ENCODE results near the gene EMD.
"Not testable (repeated sequence)": the region's sequence is repeated elsewhere in the genome, so short reads cannot be mapped to it uniquely, and the experiment has no call there.

Gene EMD

DNA sequence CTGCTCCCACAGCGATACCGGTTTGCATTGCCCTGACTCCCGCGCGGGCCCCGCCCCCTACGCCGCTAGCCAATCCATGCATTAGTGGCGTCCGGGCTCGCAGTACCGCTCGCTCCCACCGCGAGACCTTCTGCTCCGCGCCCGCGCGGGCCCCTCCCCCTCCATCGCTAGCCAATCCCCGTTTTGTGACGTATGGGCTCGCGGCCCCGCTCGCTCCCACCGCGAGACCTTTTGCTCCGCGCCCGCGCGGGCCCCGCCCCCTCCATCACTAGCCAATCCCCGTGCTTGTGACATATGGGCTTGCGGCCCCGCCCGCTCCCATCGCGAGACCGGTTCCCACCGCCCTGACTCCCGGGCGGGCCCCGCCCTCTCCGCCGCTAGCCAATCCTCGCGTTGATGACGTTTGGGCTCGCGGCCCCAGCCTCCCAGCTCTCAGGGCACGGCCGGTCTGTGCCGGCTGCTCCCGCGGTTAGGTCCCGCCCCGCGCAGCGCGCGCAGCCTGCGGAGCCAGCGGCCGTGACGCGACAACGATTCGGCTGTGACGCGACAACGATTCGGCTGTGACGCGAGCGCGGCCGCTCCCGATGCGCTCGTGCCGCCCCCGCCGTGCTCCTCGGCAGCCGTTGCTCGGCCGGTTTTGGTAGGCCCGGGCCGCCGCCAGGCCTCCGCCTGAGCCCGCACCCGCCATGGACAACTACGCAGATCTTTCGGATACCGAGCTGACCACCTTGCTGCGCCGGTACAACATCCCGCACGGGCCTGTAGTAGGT, at the start of gene EMD:
Gene EMD (plus strand): TSS at position 497 of the 770 bp plus-strand sequence. CDS start 190 bp downstream, at position 687.
- TF ChIP-seq, protein P1, sequence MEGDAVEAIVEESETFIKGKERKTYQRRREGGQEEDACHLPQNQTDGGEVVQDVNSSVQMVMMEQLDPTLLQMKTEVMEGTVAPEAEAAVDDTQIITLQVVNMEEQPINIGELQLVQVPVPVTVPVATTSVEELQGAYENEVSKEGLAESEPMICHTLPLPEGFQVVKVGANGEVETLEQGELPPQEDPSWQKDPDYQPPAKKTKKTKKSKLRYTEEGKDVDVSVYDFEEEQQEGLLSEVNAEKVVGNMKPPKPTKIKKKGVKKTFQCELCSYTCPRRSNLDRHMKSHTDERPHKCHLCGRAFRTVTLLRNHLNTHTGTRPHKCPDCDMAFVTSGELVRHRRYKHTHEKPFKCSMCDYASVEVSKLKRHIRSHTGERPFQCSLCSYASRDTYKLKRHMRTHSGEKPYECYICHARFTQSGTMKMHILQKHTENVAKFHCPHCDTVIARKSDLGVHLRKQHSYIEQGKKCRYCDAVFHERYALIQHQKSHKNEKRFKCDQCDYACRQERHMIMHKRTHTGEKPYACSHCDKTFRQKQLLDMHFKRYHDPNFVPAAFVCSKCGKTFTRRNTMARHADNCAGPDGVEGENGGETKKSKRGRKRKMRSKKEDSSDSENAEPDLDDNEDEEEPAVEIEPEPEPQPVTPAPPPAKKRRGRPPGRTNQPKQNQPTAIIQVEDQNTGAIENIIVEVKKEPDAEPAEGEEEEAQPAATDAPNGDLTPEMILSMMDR (IDR thresholded peaks at IDR 0.05): no peak
- peak; percentile 98 for DNase-seq (ENCODE audit: low spot score)
- Histone ChIP-seq H3K4me3 (peak within 1 kb of the TSS; percentile 93), H3K27ac (peak within 1 kb of the TSS; percentile 97 to 99)

DNA sequence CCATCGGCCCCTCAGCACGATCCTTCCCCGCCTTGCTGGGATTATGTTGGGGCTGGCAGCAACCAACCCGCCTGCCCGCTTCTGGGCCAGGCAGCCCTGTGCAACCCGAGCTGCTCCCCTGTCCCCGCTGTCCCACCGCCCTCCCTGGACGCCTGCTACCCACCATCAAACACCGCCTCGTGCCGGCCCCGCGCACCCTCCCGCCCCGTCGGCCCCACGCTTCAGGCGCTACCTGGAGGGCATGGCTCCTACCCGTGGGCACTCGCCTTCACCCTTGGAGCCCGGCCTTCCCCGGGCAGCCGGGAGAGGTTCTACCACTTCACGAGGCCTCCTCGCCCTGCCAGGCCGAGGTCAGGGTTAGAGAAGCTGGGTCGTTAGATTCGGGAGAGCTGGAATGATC, 46.5 kb upstream of the EMD start:
- no peak overlapping the region for H3K27ac ChIP-seq
- H3K4me3 ChIP-seq: no peak overlapping the region
- no peak for DNase-seq (ENCODE audit: low spot score)
- TF ChIP-seq, protein P1 (IDR thresholded peaks at IDR 0.05): no peak

DNA sequence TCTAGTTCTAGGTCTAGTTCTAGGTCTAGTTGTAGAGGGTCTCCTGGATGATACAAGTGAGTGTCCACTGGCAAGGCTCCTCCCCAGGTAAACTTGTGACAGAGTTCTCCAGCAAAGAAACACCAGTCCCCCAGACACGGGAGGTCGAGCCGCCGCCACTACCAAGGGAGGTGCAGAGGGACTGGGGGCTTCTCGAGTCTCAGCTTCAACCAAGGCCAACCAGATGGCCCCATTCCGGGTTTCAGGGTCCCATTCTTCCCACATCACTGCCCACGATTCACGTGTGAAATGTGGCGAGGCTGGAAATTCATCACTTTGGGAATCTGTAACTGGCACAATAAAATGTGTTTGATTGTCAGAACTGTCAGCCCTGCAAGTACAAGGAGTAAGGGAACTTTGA, 46.0 kb upstream of the EMD start:
- TF ChIP-seq, protein P1 (IDR thresholded peaks at IDR 0.05): no peak
- H3K27ac ChIP-seq: no peak overlapping the region
- DNase-seq (ENCODE audit: low spot score): no peak
- no peak overlapping the region for H3K4me3 ChIP-seq

DNA sequence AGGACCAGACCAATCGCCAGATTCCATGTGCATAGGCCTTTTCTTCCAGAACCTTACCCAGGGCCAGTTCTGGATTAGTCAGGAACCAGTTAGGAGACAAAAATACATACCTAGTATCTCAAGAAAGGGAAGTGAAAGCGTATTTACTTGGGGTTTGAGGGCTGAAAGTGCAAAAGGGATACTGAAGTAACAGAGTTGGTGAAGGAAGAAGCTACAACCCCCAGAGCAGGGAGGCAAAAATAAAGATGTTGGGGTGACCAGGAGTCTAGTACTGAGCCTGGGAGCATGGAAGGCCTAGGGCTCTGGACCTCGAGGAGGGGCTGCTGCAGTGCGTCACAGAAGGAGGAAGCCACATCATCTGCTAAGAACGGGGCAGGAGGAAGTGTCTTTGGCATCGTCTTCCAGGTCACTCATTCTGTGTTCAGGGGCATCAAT, 45.2 kb upstream of the EMD start:
- Histone ChIP-seq H3K4me3 (no peak overlapping the region), H3K27ac (no peak overlapping the region)
- TF ChIP-seq, protein P1 (IDR thresholded peaks at IDR 0.05): no peak
- DNase-seq (ENCODE audit: low spot score): no peak

DNA sequence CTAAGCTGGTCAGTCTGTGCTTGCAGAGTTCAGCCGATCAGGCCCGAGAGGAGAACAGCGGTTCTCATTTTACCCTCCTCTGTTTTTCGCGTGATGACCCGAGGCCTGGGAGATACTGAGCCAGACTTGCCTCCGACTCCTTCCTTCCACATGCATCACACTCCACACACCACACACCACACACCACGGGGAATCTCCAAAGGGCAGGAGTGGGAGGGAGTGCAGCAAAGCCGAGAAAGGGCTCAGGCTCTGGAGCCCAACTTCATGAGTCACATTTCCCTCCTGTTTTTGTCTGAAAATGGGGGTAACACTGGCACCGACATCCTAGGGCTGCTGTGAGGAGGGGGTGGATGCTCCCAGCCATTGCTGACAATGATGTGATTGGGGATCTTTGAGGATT, 44.6 kb upstream of the EMD start:
- DNase-seq (ENCODE audit: low spot score): no peak
- H3K4me3 ChIP-seq: no peak overlapping the region
- TF ChIP-seq, protein P1 (IDR thresholded peaks at IDR 0.05): no peak
- H3K27ac ChIP-seq: no peak overlapping the region

DNA sequence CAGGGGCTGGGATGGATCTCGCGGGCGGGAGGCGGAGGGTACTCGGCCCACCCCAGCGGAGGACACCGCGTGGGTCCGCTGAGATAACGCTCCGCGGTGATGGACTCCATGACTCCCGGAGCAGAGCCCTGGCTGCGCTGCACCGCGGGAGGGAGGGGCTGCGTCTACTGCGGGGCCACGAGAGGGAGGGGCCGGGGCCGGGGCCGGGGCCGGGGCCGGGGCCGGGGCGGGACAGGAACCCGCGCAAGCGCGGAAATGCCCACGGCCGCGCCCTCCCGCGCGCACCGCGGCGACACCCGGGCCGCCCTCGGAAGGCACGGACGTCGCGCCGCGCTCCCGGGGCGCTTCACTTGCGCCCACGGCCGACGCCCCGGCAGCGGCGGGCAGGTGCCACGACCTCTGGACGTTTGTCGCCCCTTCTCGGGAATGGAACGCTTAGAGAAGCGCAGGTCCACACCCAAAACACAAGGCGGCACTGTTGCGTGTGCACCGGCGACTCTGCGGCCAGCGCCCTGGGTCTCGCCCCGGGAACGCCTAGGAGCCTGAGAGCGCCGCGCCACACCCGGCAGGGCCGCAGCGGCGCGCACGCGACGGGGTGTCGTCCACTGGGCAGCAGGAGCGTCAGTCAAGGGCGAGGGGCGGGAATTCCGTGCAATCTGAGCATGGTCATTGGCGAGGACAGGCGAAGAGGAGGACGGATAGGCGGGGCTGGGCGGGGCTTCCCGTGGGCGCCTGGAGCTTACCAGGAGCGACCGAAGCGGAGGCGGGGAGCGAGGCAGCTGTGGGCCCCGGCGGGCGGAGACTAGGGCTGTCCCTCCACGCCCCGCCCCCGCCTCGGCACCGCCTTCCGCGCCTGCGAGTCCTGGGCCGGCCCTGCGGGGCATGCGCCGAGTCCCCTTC, 37.4 kb upstream of the EMD start:
- H3K27ac ChIP-seq, H3K4me3 ChIP-seq: not testable (repeated sequence)

DNA sequence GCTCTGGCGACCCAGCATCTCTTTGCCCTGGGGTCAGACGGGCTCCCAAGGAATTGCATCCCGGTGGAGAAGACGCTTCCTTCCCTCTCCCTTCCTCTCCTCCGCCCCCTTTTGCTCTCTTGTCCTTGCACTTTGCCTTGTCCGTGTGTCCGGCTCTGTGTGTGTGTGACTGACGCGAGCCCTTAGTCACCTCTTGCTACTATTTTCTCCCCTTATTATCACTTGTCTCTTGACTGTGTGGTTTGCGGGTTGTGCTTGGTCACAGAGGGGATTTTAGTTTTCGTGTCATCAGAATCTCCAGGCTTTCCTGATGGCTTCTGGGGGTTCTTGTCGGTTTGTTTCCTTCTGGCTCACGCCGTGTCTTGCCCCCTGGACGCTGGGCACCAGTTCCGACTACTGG, 36.0 kb upstream of the EMD start:
- H3K27ac ChIP-seq; DNase-seq (ENCODE audit: low spot score); H3K4me3 ChIP-seq: not testable (repeated sequence)

More for the DNA sequence above, 37.4 kb upstream of the EMD start:
- not testable (repeated sequence) for DNase-seq (ENCODE audit: low spot score)

DNA sequence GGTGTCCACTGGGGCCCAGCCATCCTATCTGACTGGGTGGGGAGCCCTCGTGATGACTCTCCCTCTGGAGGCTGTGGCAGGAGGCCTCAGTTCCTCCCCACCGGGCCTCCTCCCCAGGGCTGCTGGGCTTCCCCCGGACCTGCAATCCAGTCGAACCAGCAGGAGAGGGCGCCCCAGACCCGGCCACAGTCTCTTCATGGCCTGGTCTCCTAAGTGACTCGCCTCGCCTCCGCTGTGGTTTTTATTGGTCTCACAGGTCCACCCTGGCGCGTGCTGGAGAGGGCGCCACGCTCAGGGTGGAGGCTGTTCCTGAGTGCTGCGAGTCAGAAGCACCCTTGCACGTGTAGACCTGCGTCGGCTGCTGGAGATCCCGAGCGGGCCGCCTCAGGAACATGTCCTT, 35.5 kb upstream of the EMD start:
- not testable (repeated sequence) for H3K27ac ChIP-seq; H3K4me3 ChIP-seq; DNase-seq (ENCODE audit: low spot score)

All from coronary artery (tissue), 2 donors.